Effector memory CD4-positive, alpha-beta T cell (primary cell): ENCODE results near the gene SLC39A9.

ENCODE experiments used
- DNase-seq, 3 donors: peaks; one replicate each; pipeline ENCODE4 v3.0.0-alpha.2; 2020
- H3K27ac ChIP-seq: 2 replicates; pipeline ENCODE4 v1.7.0; 2013; ENCODE audit warnings: mild to moderate bottlenecking, low read length, moderate library complexity; ENCODE audit not compliant: insufficient read depth, poor library complexity, severe bottlenecking
- H3K27me3 ChIP-seq: replicated peaks from 2 replicates; pipeline ENCODE4 v1.7.0; 2013; ENCODE audit warnings: mild to moderate bottlenecking, low read length; ENCODE audit not compliant: insufficient read depth, control insufficient read depth, poor library complexity, severe bottlenecking
- H3K36me3 ChIP-seq: 2 replicates; pipeline ENCODE4 v1.7.0; 2013; ENCODE audit warnings: mild to moderate bottlenecking, low read length, moderate library complexity; ENCODE audit not compliant: control insufficient read depth, insufficient read depth
- H3K4me1 ChIP-seq: 2 replicates; pipeline ENCODE4 v1.7.0; 2013; ENCODE audit warnings: low read length, mild to moderate bottlenecking; ENCODE audit not compliant: control insufficient read depth, insufficient read depth, poor library complexity, severe bottlenecking
- H3K4me3 ChIP-seq: 2 replicates; pipeline ENCODE4 v1.7.0; 2013; ENCODE audit warnings: low read length, low read depth, mild to moderate bottlenecking; ENCODE audit not compliant: insufficient read depth, poor library complexity, severe bottlenecking
- H3K9me3 ChIP-seq: 2 replicates; pipeline ENCODE4 v1.7.0; 2013; ENCODE audit warnings: mild to moderate bottlenecking, low read length, moderate library complexity; ENCODE audit not compliant: control insufficient read depth

The SLC39A9 gene

DNA sequence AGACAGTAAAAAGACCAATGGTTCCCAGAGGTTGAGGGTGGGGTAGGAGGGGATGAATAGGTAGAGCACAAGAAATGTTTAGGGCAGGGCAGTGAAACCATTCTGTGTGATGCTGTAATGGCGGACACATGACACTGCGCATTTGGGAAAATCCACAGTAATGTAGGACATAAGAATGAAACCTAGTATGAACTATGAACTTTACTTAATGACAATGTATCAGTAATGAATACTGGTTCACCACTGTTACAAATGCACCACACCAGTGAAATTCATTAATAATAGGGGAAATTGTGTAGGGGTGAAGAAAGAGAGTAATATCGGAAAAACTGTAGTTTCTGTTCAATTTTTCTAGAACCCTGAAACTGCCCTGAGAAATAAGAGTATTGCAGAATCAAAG is 6.0 kb upstream of the SLC39A9 start:
- Histone ChIP-seq H3K36me3 (peaks cover 34% of the 10 kb centered on the region), H3K27me3 (no peaks in the 10 kb centered on the region), H3K4me1 (peaks cover 5% of the 10 kb centered on the region), H3K9me3 (no peaks in the 10 kb centered on the region), H3K27ac (no peak overlapping the region), H3K4me3 (no peak overlapping the region)
- no peak for DNase-seq

DNA sequence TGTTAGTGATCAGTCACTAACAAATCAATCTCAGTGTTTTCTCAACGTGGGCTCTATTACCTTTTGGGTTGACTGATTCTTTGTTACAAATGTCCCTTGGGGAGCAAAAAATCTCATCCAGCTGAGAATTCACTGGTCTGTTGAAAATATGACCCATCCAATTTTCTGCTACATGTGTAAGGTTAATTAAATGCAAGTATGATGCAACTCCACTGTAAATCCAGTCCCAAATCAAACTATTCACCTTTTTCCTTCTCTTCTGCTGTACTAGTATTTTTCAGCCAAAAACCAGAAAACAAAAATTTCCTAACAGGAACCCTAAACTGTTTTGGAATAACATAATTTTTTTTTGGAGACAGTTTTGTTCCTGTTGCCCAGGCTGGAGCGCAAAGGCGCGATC is 2.6 kb upstream of the SLC39A9 start:
- Histone ChIP-seq H3K4me3 (no peak overlapping the region), H3K27me3 (no peaks in the 10 kb centered on the region), H3K27ac (no peak overlapping the region), H3K9me3 (no peaks in the 10 kb centered on the region), H3K36me3 (peaks cover 30% of the 10 kb centered on the region), H3K4me1 (peaks cover 23% of the 10 kb centered on the region)
- no peak for DNase-seq

DNA sequence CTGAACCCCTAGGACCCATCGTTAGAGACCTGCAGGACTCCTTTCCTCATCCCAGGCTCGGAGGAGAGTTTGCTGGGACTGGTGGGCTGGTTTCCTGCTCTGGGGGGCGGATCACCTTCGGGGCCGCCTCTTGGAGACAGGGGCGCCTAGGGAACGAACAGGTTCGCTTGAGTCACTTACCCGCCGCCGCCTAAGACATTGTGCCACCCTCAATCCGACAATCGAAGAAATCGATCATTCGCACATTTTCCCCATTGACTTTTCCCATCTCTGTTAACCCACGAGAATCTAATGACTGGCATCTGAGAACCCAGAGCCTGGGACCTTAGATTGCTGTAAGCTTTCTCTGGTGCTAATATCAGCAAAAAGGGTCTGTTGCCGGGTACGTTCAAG is 322 bp downstream of the SLC39A9 start:
- Histone ChIP-seq H3K27me3 (no peaks in the 10 kb centered on the region), H3K4me3 (peak overlapping the region; percentile 75), H3K27ac (peak overlapping the region; percentile 86), H3K4me1 (peaks cover 19% of the 10 kb centered on the region), H3K36me3 (peaks cover 14% of the 10 kb centered on the region), H3K9me3 (no peaks in the 10 kb centered on the region)
- no peak for DNase-seq

DNA sequence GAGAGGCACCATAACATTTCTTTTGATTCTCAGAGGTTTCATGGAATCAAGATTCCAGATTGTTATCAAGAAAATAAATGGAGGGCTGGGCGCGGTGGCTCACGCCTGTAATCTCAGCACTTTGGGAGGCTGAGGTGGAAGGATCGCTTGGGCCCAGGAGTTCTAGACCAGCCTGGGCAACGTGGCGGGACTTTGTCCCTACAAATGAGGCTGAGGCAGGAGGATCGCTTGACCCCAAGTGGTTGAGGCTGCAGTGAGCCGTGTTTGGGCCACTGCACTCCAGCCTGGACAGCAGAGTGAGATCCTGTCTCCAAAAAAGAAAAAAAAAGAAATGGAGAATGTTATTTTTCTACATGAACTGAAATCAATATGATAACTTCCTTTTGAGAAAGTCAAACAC is 1.3 kb downstream of the SLC39A9 start:
- H3K4me3 ChIP-seq = peak overlapping the region; percentile 75
- no peak overlapping the region for H3K27ac ChIP-seq
- peaks cover 10% of the 10 kb centered on the region for H3K36me3 ChIP-seq
- no peak for DNase-seq
- no peaks in the 10 kb centered on the region for H3K9me3 ChIP-seq
- no peaks in the 10 kb centered on the region for H3K27me3 ChIP-seq
- H3K4me1 ChIP-seq = peaks cover 19% of the 10 kb centered on the region

DNA sequence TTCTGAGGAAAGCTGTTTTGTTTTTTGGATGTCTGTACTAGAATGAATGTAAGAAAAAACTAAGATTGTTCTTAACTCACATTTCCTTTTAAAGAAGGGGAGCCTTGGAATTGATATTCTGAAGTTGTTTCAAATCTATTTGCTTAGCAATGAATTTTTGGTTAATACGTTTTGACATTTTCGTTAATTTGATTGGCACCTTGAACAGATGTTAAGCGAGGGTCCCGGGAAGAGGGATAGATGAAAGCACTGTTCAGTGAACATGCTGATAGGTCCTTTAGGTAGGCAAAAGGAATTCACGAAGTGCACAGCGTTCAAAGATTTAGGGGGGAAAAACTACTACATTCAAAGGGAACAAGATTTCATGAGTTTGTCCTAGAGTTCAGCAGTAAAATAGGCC is 1.7 kb downstream of the SLC39A9 start:
- no peak for DNase-seq
- Histone ChIP-seq H3K27ac (no peak overlapping the region), H3K27me3 (no peaks in the 10 kb centered on the region), H3K36me3 (peaks cover 6% of the 10 kb centered on the region), H3K9me3 (no peaks in the 10 kb centered on the region), H3K4me3 (no peak overlapping the region), H3K4me1 (peaks cover 19% of the 10 kb centered on the region)

DNA sequence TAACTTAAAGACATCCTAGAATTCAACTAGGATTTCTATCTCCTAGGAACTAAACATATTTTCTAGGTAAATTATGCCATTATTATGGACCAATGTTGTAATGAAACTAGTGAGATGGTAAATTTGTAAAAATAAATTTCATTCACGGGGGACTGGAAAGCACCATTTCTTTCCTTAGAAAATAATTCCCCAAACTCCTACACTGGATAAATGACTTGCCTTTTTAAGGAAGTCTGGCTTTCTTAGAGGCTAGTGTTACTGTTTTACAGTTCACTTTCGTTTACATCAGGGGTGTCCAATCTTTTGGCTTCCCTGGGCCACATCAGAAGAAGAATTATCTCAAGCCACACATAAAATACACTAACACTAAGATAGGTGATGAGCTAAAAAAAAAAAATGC is 3.3 kb downstream of the SLC39A9 start:
- peaks cover 19% of the 10 kb centered on the region for H3K4me1 ChIP-seq
- no peak overlapping the region for H3K27ac ChIP-seq
- no peaks in the 10 kb centered on the region for H3K27me3 ChIP-seq
- no peak overlapping the region for H3K4me3 ChIP-seq
- no peaks in the 10 kb centered on the region for H3K36me3 ChIP-seq
- H3K9me3 ChIP-seq = no peaks in the 10 kb centered on the region
- DNase-seq = no peak

DNA sequence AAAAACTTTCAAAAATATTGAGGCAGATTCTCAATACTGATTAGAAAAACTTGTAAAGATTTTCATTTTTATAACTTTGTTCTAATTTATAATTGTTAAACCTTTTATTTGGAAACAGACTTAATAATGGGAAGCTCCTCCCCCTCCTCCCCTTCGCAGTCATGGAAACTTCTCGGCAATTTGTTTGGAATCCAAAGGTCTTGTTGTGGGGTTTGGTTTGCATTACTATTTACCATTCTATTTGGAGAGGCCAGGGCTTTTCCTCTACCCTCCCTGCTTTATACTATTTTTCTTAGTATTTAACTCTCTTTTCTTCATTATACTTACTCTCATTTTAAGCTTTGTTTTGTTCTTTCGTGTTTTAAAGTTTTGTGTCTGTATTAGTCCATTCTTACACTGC is 6.0 kb downstream of the SLC39A9 start:
- no peaks in the 10 kb centered on the region for H3K9me3 ChIP-seq
- H3K4me1 ChIP-seq = peaks cover 12% of the 10 kb centered on the region
- H3K27ac ChIP-seq = no peak overlapping the region
- H3K4me3 ChIP-seq = no peak overlapping the region
- no peaks in the 10 kb centered on the region for H3K27me3 ChIP-seq
- H3K36me3 ChIP-seq = no peaks in the 10 kb centered on the region
- no peak for DNase-seq

DNA sequence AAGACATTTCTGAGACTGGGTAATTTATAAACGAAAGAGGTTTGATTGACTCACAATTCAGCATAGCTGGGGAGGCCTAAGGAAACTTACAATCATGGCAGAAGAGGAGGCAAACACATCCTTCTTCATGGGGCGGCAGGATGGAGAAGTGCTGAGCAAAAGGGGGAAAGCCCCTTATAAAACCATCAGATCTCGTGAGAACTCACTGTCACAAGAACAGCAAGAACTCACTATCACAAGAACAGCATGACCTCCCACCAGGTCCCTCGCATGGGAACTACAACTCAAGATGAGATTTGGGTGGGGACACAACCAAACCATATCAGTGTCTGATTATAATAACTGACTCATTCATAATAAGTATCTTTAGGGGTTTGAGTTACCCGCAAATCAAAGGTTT is 6.4 kb downstream of the SLC39A9 start:
- no peak for DNase-seq
- Histone ChIP-seq H3K36me3 (no peaks in the 10 kb centered on the region), H3K27ac (no peak overlapping the region), H3K9me3 (no peaks in the 10 kb centered on the region), H3K27me3 (no peaks in the 10 kb centered on the region), H3K4me1 (peaks cover 8% of the 10 kb centered on the region), H3K4me3 (no peak overlapping the region)

DNA sequence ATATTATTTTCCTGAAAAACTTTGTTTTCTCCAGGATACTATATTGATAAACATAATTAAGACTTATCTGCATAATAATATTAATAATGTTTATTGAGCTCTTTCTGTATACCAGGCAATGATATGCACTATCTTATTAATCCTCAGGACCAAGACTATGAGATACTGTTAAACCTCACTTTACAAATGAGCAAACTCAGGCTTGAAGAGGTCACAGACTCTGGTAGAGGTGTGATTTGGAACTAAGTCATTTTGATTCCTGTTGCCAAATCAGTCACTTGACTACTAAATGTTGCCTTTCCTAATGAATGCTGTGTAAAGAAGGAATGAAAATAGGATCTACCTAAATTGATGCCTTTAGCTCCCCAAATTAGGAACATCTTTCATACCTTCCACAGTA is 7.3 kb downstream of the SLC39A9 start:
- Histone ChIP-seq H3K9me3 (no peaks in the 10 kb centered on the region), H3K27ac (no peak overlapping the region), H3K27me3 (no peaks in the 10 kb centered on the region), H3K36me3 (no peaks in the 10 kb centered on the region), H3K4me3 (no peak overlapping the region), H3K4me1 (peaks cover 3% of the 10 kb centered on the region)
- no peak for DNase-seq

DNA sequence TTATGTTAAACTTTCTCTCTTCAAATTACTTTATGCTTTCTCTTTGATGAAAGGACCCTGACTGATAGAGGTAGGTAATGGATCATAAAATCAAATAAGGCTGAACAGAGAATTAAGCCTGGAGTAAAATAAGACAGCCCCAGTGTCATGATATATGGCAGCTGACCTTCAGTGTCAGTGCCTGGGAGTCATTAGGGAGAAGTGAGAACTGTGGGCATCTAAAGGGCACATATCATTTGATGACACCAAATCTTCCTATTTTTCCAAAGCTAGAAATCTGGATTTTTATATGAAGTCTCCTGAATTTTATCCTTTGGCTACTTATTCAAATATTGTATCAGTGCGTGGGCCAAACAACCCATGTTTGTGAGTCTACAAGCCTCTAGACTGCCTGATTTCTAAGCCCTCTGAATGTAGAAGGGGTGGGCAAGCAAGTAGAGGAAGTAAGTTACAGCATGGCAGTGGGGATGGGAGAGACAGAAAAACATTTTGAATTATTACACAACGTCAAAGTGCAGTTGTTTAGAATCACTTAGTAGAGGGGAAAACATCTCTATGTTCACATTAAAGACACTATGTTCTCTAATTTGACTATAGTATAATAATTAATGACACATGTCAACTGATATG is 10.0 kb downstream of the SLC39A9 start:
- no peaks in the 10 kb centered on the region for H3K36me3 ChIP-seq
- no peak overlapping the region for H3K27ac ChIP-seq
- H3K9me3 ChIP-seq = no peaks in the 10 kb centered on the region
- no peaks in the 10 kb centered on the region for H3K4me1 ChIP-seq
- no peak overlapping the region for H3K4me3 ChIP-seq
- DNase-seq = no peak
- H3K27me3 ChIP-seq = no peaks in the 10 kb centered on the region
